PC-3 (cell line): ENCODE measurements around the gene C2CD5. TPM values are rescaled to one million over a fixed set of nuclear protein-coding genes. Genes with fewer than 3 reads are reported as not detected.

Source experiments
- ATAC-seq: fragments of 200-7000 bp; cut with Tn5 transposase; 2 replicates; pipeline ENCODE4 v1.9.1; 2020; ENCODE audit warnings: mild to moderate bottlenecking, moderate library complexity
- BruUV-seq: library from RNA; stranded (reverse); fragments of 400-500 nt; replicated peaks from 2 replicates; lab custom pipeline; 2021; lab: Mats Ljungman, UMichigan
- CTCF ChIA-PET: fragments of 300-600 bp; sonication (Branson Sonifier 250); formaldehyde crosslinking; loops from one replicate; lab custom pipeline; 2022; ENCODE audit warnings: antibody characterized with exemption; lab: Charles Lee
- POLR2A ChIA-PET: fragments of 300-600 bp; sonication (Branson Sonifier 250); formaldehyde crosslinking; loops from one replicate; lab custom pipeline; 2022; ENCODE audit warnings: antibody characterized with exemption; ENCODE audit not compliant: unreplicated experiment; lab: Charles Lee
- DNase-seq: peaks from one replicate; pipeline ENCODE4 v3.0.0-alpha.2; 2015
- H2AFZ ChIP-seq: fragments of 300-600 bp; sonication (generic); 2 replicates; pipeline ENCODE4 v1.6.0; 2016; ENCODE audit warnings: antibody characterized with exemption, low read length
- H3F3A ChIP-seq: fragments of 300-600 bp; sonication (generic); one replicate; pipeline ENCODE4 v1.6.0; 2017; ENCODE audit warnings: antibody characterized with exemption, low read length, control low read depth, mild to moderate bottlenecking; ENCODE audit not compliant: unreplicated experiment
- H3K27ac ChIP-seq: fragments of 300-600 bp; sonication (generic); 2 replicates; pipeline ENCODE4 v1.5.1; 2016; ENCODE audit warnings: mild to moderate bottlenecking, low read length
- H3K27me3 ChIP-seq: fragments of 300-600 bp; sonication (generic); 2 replicates; pipeline ENCODE4 v1.6.1; 2016; ENCODE audit warnings: low read length, mixed read lengths
- H3K36me3 ChIP-seq: fragments of 300-600 bp; sonication (generic); 2 replicates; pipeline ENCODE4 v1.6.1; 2016; ENCODE audit warnings: low read depth, mixed run types, low read length, mixed read lengths
- H3K4me1 ChIP-seq: fragments of 300-600 bp; sonication (generic); 2 replicates; pipeline ENCODE4 v1.5.1; 2016; ENCODE audit warnings: low read length; ENCODE audit not compliant: insufficient read depth
- H3K4me2 ChIP-seq: fragments of 300-600 bp; sonication (generic); 2 replicates; pipeline ENCODE4 v1.6.0; 2016; ENCODE audit warnings: low read length
- H3K4me3 ChIP-seq: fragments of 300-600 bp; sonication (generic); 2 replicates; pipeline ENCODE4 v1.5.1; 2016; ENCODE audit warnings: mild to moderate bottlenecking, low read length, mixed read lengths
- H3K79me2 ChIP-seq: fragments of 300-600 bp; sonication (generic); 2 replicates; pipeline ENCODE4 v1.6.1; 2017; ENCODE audit warnings: low read length, mixed read lengths
- H3K9ac ChIP-seq: fragments of 300-600 bp; sonication (generic); 2 replicates; pipeline ENCODE4 v1.6.0; 2016; ENCODE audit warnings: mild to moderate bottlenecking, low read length
- H3K9me2 ChIP-seq: fragments of 300-600 bp; sonication (generic); replicated peaks from 2 replicates; pipeline ENCODE4 v1.6.1; 2016; ENCODE audit warnings: mixed run types, low read length, mixed read lengths
- H3K9me3 ChIP-seq: fragments of 300-600 bp; sonication (generic); 2 replicates; pipeline ENCODE4 v1.6.1; 2016; ENCODE audit warnings: low read length, mixed read lengths
- H4K20me1 ChIP-seq: fragments of 300-600 bp; sonication (generic); 2 replicates; pipeline ENCODE4 v1.6.1; 2016; ENCODE audit warnings: low read length, mixed read lengths
- CTCF ChIP-seq: fragments of 300-600 bp; sonication (generic); conservative IDR thresholded peaks from 2 replicates; pipeline ENCODE4 v1.5.1; 2017; ENCODE audit warnings: antibody characterized with exemption, low read depth, mild to moderate bottlenecking, low read length
- EZH2 ChIP-seq: fragments of 300-600 bp; sonication (generic); IDR thresholded peaks from one replicate; pipeline ENCODE4 v1.6.1; 2017; ENCODE audit warnings: antibody characterized with exemption, mild to moderate bottlenecking, low read length; ENCODE audit not compliant: unreplicated experiment
- EZH2phosphoT487 ChIP-seq: fragments of 300-600 bp; sonication (generic); IDR thresholded peaks from 2 replicates; pipeline ENCODE4 v1.6.1; 2018; ENCODE audit warnings: mild to moderate bottlenecking, antibody characterized with exemption, low read length, borderline replicate concordance
- intact Hi-C: fragments of 100-400 bp; cut with micrococcal nuclease; formaldehyde crosslinking; loops from 2 replicates; pipeline ENCODE4 v1.9.0; 2023
- total RNA-seq: library from RNA; depleted of rRNA; stranded (reverse); fragments of >200 nt; gene quantifications from 2 replicates; pipeline ENCODE4 v1.2.3, GENCODE V29; 2014

The C2CD5 gene
- total RNA-seq, 1 experiment from 2014 or later: 12.7 TPM

GRCh38 chr12:22536971-22537544 is 7.3 kb downstream of the C2CD5 start:
- POLR2A ChIA-PET: no interaction called here
- peaks cover 9% of the 10 kb centered on the region; the same call in 1 of the 2 replicates for H3K79me2 ChIP-seq
- H3K4me2 ChIP-seq: no peak overlapping the region
- no peak overlapping the region for H3K9ac ChIP-seq
- no peaks in the 10 kb centered on the region for H3K9me3 ChIP-seq
- no peak for TF ChIP-seq EZH2phosphoT487
- no peak for TF ChIP-seq CTCF
- TF ChIP-seq EZH2: no peak
- H4K20me1 ChIP-seq: no peaks in the 10 kb centered on the region
- no peak for ATAC-seq
- no peaks in the 10 kb centered on the region for H3K27me3 ChIP-seq
- H3K27ac ChIP-seq: no peak overlapping the region
- no peak overlapping the region for H2AFZ ChIP-seq
- BruUV-seq: no TSS peak
- CTCF ChIA-PET: no interaction called here
- DNase-seq: no peak
- H3K36me3 ChIP-seq: peaks cover 10% of the 10 kb centered on the region; the same call in 1 of the 2 replicates
- H3K9me2 ChIP-seq: no peaks in the 10 kb centered on the region
- H3F3A ChIP-seq: no peaks in the 10 kb centered on the region
- no peak overlapping the region for H3K4me3 ChIP-seq
- intact Hi-C loops: no loop called here
- H3K4me1 ChIP-seq: peaks cover 4% of the 10 kb centered on the region; the same call in 1 of the 2 replicates

GRCh38 chr12:22536346-22536945 is 7.9 kb downstream of the C2CD5 start:
- Histone ChIP-seq H3K36me3 (peaks cover 15% of the 10 kb centered on the region), H3K4me1 (peaks cover 4% of the 10 kb centered on the region; the same call in 1 of the 2 replicates), H3K9me3 (no peaks in the 10 kb centered on the region), H3K9ac (no peak overlapping the region), H3K4me3 (no peak overlapping the region), H3K27me3 (no peaks in the 10 kb centered on the region), H4K20me1 (no peaks in the 10 kb centered on the region), H3K4me2 (no peak overlapping the region), H3K27ac (no peak overlapping the region), H3F3A (no peaks in the 10 kb centered on the region), H3K9me2 (no peaks in the 10 kb centered on the region), H2AFZ (no peak overlapping the region), H3K79me2 (peaks cover 4% of the 10 kb centered on the region; the same call in 1 of the 2 replicates)
- DNase-seq (no peak), ATAC-seq (no peak)
- CTCF ChIA-PET: no interaction called here
- intact Hi-C loops: no loop called here
- BruUV-seq: no TSS peak
- TF ChIP-seq EZH2phosphoT487 (no peak), CTCF (no peak), EZH2 (no peak)
- POLR2A ChIA-PET: no interaction called here

- peaks cover 20% of the 10 kb centered on the region for H3K36me3 ChIP-seq
- no TSS peak for BruUV-seq
- H3K27ac ChIP-seq: no peak overlapping the region
- no peak overlapping the region for H3K4me2 ChIP-seq
- H4K20me1 ChIP-seq: no peaks in the 10 kb centered on the region
- peaks cover 4% of the 10 kb centered on the region; the same call in 1 of the 2 replicates for H3K79me2 ChIP-seq
- no peak for DNase-seq
- H3K4me1 ChIP-seq: peaks cover 4% of the 10 kb centered on the region; the same call in 1 of the 2 replicates
- no peak overlapping the region for H2AFZ ChIP-seq
- no peaks in the 10 kb centered on the region for H3K9me3 ChIP-seq
- no peaks in the 10 kb centered on the region for H3K27me3 ChIP-seq
- H3F3A ChIP-seq: no peaks in the 10 kb centered on the region
- ChIA-PET POLR2A (no interaction called here), CTCF (no interaction called here)
- intact Hi-C loops: no loop called here
- TF ChIP-seq EZH2phosphoT487 (no peak), CTCF (no peak), EZH2 (no peak)
- no peak overlapping the region for H3K9ac ChIP-seq
- no peak overlapping the region for H3K4me3 ChIP-seq
- no peak for ATAC-seq
- no peaks in the 10 kb centered on the region for H3K9me2 ChIP-seq
Measured at GRCh38 chr12:22535478-22535877, 8.9 kb downstream of the C2CD5 start.
